NT2/D1 (cell line): ENCODE measurements around the gene KLHL29.

ENCODE experiments used
- DNase-seq: peaks from one replicate; pipeline ENCODE4 v3.0.0-alpha.2; 2011; ENCODE audit warnings: low read depth, low spot score
- H3K27me3 ChIP-seq: 2 replicates; pipeline ENCODE4 v1.6.0; 2011; ENCODE audit warnings: mild to moderate bottlenecking; ENCODE audit not compliant: insufficient read length, insufficient read depth
- H3K36me3 ChIP-seq: 2 replicates; pipeline ENCODE4 v1.6.1; 2011; ENCODE audit warnings: mild to moderate bottlenecking, low read length, mixed read lengths; ENCODE audit not compliant: insufficient read depth, insufficient read length
- H3K4me1 ChIP-seq: 2 replicates; pipeline ENCODE4 v1.5.1; 2011; ENCODE audit not compliant: insufficient read depth, insufficient read length
- H3K4me3 ChIP-seq: 2 replicates; pipeline ENCODE4 v1.5.1; 2011; ENCODE audit warnings: low read depth; ENCODE audit not compliant: insufficient read length
- H3K9ac ChIP-seq: 2 replicates; pipeline ENCODE4 v1.6.0; 2011; ENCODE audit warnings: low read depth; ENCODE audit not compliant: insufficient read length
- H3K9me3 ChIP-seq: 2 replicates; pipeline ENCODE4 v1.5.1; 2011; ENCODE audit warnings: mild to moderate bottlenecking, low read length; ENCODE audit not compliant: insufficient read depth
- SUZ12 ChIP-seq: IDR thresholded peaks from 2 replicates; pipeline ENCODE4 v1.6.1; 2011; ENCODE audit not compliant: insufficient read length, insufficient read depth; ENCODE audit errors: extremely low read depth
- YY1 ChIP-seq: IDR thresholded peaks from 2 replicates; pipeline ENCODE4 v1.6.1; 2011; ENCODE audit not compliant: insufficient read length, insufficient read depth
- ZNF274 ChIP-seq: IDR thresholded peaks from 2 replicates; pipeline ENCODE4 v1.6.1; 2011; ENCODE audit warnings: mild to moderate bottlenecking, low read depth, low read length

KLHL29 gene

DNA sequence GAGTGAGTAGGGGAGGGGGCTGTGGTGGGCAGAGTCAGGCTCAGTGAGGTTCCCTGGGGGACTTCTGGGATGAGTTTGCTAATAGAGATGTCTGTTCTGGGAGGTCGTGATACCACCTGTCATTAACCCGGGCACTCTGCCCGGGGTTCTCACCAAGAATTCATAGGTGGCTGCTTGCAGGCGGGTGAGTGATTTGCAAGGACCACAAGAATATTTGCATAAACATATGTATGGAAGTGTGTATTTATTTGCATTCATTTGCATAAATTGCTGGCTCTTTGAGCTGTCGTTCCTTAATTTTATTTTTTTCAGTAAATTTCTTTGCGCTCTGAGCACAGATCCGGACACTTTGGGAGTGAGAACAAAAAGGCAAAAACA, 282.0 kb downstream of the KLHL29 start:
- no peak for TF ChIP-seq YY1
- no peak for TF ChIP-seq ZNF274
- no peak for TF ChIP-seq SUZ12
- DNase-seq, result no peak
- no peak overlapping the region for H3K9ac ChIP-seq
- no peak overlapping the region for H3K4me3 ChIP-seq
- H3K36me3 ChIP-seq, result no peaks in the 10 kb centered on the region
- peaks cover 3% of the 10 kb centered on the region for H3K4me1 ChIP-seq
- no peaks in the 10 kb centered on the region for H3K27me3 ChIP-seq
- H3K9me3 ChIP-seq, result no peaks in the 10 kb centered on the region

DNA sequence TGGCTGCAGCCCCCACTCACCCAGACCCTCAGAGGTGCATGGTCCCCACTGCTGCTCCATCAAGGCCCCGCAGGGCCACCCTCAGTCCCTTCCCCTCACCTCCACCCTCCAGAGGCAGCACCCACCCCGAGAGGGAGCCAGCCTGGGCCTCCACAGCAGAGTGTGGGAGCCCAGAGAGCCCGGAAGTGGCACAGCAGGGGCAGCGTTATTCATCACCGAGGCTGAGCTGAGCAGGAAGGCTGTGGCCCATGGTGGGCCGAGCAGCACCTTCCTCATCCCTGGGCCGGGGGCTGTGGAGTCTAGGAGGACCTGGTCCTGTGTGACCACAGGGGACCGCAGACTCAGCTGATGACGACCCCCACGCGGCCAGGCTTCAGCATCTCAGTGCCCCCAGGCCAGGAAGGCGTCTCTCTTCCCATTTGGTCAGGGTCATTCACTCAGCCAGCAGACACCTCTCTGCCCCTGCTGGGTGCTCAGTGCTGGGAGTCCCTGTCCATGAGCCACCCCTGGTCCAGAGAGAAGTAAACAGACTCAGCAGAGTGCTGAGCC, 283.9 kb downstream of the KLHL29 start:
- TF ChIP-seq ZNF274, result no peak

DNA sequence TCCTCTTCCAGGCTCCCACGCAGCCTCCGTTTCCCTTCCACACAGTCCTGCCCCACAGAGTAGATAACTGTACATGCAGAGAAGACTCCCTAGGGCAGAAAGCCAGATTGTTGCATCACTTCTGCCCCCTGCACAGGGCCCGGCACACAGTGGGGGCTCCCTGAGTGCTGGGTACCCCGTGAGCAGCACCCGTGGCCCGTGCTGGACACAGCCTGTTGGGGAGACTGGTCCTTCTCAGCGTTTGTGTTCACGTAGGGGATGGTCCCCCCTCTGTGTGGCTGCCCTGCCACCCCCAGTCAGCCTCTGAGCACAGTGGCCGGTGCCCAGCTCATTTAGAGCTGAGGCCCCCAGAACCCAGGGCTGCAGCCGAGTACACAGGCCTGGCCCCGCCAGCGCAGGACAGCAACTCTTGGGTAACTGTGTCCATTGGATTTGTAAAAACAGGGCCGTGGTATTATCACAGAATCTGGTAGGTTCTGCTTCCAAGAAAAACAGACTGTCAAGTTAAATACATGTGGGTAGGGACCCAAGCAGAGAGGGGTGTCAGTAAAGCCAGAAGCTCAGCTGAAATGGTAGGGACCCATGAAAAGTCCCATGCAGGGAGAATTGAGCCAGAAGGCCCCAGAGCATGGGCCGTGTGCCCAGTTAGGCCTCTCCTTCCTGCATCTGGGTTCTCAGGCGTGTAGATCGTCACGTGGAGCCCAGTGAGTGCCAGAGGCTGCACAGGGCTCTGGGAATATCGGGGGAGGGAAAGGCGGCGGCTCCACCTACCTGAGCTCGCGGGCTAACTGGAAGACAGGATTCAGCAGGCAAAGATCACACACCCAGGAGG, 284.6 kb downstream of the KLHL29 start:
- Histone ChIP-seq H3K9ac (no peak overlapping the region), H3K9me3 (no peaks in the 10 kb centered on the region), H3K4me1 (peaks cover 3% of the 10 kb centered on the region), H3K36me3 (no peaks in the 10 kb centered on the region), H3K4me3 (no peak overlapping the region), H3K27me3 (no peaks in the 10 kb centered on the region)
- no peak for DNase-seq
- TF ChIP-seq ZNF274 (no peak), SUZ12 (no peak), YY1 (no peak)

More for the DNA sequence above, 283.9 kb downstream of the KLHL29 start:
- H3K9ac ChIP-seq, result no peak overlapping the region
- DNase-seq, result no peak
- peaks cover 3% of the 10 kb centered on the region for H3K4me1 ChIP-seq
- no peaks in the 10 kb centered on the region for H3K27me3 ChIP-seq
- H3K36me3 ChIP-seq, result no peaks in the 10 kb centered on the region
- no peak overlapping the region for H3K4me3 ChIP-seq
- no peaks in the 10 kb centered on the region for H3K9me3 ChIP-seq

DNA sequence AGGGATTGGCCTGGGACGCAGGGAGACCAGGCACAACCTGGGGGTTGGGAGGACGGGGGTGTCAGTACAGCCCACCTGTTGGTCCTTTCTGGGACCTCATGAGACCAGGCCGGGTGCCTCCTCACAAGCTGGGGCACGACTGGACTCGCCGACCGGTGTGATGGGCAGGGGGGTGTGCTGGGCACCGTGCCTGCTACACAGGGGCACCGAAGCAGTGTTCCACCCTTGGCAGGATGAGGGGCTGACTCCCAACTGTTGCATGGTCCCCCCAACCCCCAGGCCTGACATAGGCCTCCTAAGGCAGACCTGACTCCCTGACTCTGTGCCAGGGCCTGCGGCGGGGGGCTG, 285.2 kb downstream of the KLHL29 start:
- Histone ChIP-seq H3K9me3 (no peaks in the 10 kb centered on the region), H3K27me3 (no peaks in the 10 kb centered on the region), H3K4me3 (no peak overlapping the region), H3K9ac (no peak overlapping the region), H3K4me1 (peaks cover 3% of the 10 kb centered on the region), H3K36me3 (no peaks in the 10 kb centered on the region)
- TF ChIP-seq ZNF274 (no peak), SUZ12 (no peak), YY1 (no peak)
- no peak for DNase-seq

DNA sequence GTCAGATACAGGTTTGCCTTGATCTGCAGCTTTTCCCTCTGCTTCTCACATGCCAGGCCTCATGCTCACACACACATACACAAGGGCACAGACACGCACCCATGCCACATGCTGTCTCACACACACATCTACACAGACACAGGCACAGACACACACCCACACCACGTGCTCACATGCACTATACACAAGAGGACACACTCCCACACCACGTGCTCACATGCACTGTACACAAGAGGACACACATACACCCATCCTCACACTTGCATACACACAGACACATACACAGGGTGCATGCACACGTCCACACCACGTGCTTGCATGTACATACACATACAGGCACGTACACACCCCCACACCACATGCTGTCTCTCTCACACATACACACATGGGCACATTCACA, 288.1 kb downstream of the KLHL29 start:
- Histone ChIP-seq H3K4me1 (peaks cover 3% of the 10 kb centered on the region), H3K4me3 (no peak overlapping the region), H3K9ac (no peak overlapping the region), H3K36me3 (no peaks in the 10 kb centered on the region), H3K27me3 (no peaks in the 10 kb centered on the region), H3K9me3 (no peaks in the 10 kb centered on the region)
- DNase-seq, result no peak
- TF ChIP-seq YY1, result no peak
- no peak for TF ChIP-seq SUZ12
- no peak for TF ChIP-seq ZNF274

DNA sequence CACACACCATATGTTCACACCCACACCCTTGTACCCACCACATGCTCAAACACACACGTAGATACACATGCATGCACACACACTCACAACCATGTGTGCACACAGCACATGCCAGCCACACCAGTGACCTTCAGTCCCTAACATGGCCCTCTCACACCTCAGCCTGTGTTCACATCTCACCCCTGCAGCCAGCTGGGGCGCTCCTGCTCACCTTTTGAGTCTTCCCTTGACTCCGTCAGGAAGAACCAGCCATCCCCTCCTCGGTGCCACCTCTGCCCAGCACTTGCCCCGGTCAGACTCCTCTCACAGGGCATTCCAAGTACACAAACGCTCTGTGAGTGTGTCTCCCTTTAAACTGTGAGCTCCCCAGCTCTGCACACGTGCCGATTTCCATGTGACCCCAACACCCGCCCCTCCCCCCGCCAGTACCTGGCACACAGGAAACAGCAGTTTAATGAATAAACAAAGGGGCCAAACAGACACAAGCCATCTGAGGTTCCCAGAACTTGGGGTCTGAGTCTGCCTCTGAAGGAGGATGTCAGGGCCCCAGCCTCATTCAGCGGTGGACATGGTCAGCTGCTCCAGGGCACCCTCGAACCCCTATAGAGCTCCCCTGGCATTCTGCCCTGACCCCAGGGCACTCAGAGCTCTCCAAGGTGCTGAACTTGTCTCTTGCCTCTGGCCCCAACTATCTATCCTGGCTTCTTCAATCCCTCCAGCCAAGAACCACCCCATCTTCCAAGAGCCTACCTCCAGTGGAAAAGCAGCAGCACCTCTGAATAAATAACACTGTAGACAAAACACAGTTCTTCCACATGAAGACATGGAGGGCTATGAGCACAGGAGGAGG, 289.1 kb downstream of the KLHL29 start:
- TF ChIP-seq SUZ12, result no peak
- TF ChIP-seq ZNF274, result no peak
- no peak for TF ChIP-seq YY1
- H3K9ac ChIP-seq, result no peak overlapping the region
- H3K4me1 ChIP-seq, result peaks cover 3% of the 10 kb centered on the region
- no peaks in the 10 kb centered on the region for H3K9me3 ChIP-seq
- no peak overlapping the region for H3K4me3 ChIP-seq
- H3K27me3 ChIP-seq, result no peaks in the 10 kb centered on the region
- peak; percentile 28 for DNase-seq
- no peaks in the 10 kb centered on the region for H3K36me3 ChIP-seq

DNA sequence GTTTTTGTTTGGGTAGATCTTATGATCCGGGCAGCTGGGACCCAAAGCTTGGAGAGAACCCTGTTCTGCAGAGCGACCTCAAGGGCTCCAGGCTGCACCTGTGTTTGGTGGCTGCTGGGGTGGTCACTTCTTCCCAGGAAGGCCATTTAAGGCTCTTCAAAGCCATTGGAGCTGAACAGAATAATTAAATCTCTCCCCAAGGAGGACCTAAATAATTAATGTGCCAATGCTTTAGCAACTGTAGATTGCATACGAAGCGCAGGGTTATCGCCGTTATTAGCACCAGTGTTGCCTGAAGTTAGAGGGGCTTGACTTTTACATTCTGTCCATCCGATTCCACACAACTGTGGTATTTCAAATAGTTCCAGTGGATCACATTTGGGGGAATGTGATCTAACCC, 290.5 kb downstream of the KLHL29 start:
- no peaks in the 10 kb centered on the region for H3K9me3 ChIP-seq
- TF ChIP-seq SUZ12 (no peak), YY1 (no peak), ZNF274 (no peak)
- H3K4me1 ChIP-seq, result no peaks in the 10 kb centered on the region
- no peak overlapping the region for H3K9ac ChIP-seq
- H3K27me3 ChIP-seq, result no peaks in the 10 kb centered on the region
- no peaks in the 10 kb centered on the region for H3K36me3 ChIP-seq
- H3K4me3 ChIP-seq, result no peak overlapping the region
- no peak for DNase-seq
